HG02678 (cell line): ENCODE data around the gene TEX52.

Source experiments
- ATAC-seq: cut with Tn5 transposase; IDR thresholded peaks from one replicate; pipeline ENCODE4 v1.9.1; 2021; ENCODE audit warnings: mild to moderate bottlenecking, moderate library complexity; ENCODE audit not compliant: unreplicated experiment

Gene TEX52

DNA sequence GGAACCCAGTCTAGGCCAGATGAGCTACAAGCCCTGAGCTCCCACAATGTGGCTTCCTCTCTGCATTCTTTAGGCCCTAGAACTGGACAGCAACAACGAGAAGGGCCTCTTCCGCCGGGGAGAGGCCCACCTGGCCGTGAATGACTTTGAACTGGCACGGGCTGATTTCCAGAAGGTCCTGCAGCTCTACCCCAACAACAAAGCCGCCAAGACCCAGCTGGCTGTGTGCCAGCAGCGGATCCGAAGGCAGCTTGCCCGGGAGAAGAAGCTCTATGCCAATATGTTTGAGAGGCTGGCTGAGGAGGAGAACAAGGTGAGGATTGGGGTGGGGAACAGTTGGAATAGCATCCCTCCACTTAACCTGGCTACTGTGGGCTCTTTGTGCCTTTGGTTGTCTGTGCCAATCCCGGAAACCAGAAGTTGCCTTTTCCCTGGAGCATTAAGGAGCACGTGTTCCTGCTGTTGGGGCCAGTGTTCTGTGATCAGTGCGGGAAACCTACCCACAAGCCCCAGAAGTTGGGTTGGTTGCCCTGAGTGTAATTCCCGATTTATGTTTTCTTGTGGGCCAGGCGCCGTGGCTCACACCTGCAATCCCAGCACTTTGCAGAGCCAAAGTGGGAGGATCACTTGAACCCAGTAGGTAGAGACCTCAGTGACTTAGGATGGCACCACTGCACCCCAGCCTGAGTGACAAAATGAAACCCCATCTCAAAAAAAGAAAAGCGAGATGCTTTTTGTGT is 55.6 kb downstream of the TEX52 start:
- ATAC-seq, result no peak

DNA sequence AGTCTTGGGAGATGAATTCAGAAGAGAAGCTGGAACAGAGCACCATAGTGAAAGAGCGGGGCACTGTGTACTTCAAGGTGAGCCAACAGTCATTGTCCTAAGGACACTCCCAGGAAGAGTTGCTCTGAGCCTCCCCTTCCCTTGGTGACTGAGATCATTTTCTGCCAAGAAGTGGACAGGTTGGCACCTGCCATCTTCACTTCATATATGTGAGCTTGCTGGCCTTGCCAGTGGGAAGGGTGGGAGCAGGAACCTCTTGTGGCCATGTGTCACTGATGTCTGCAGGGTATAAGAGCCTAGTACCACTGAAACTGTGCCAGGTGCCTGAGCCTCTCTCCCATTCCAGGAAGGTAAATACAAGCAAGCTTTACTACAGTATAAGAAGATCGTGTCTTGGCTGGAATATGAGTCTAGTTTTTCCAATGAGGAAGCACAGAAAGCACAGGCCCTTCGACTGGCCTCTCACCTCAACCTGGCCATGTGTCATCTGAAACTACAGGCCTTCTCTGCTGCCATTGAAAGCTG is 56.7 kb downstream of the TEX52 start:
- ATAC-seq, result no peak
